ENCODE measurements around the gene ANGPTL7.

ANGPTL7 gene

GRCh38 chr1:11215381-11216005 lies 26.3 kb downstream of the ANGPTL7 start:
- Histone ChIP-seq H3K79me2 (ENCODE audit: low read length) (no peaks in the 10 kb centered on the region), H3F3A (ENCODE audit: insufficient read depth, low read length) (no peaks in the 10 kb centered on the region), H3K9ac (ENCODE audit: low read length) (no peak overlapping the region), H4K20me1 (ENCODE audit: insufficient read depth, low read length) (no peaks in the 10 kb centered on the region), H3K9me3 (replicated peaks; ENCODE audit: insufficient read depth, low read length) (no peaks in the 10 kb centered on the region), H2AFZ (ENCODE audit: low read length) (no peak overlapping the region), H3K36me3 (replicated peaks; ENCODE audit: insufficient read depth, low read length) (peaks cover 11% of the 10 kb centered on the region; the same call in 1 of the 2 replicates), H3K27me3 (replicated peaks; ENCODE audit: insufficient read depth, low read length) (no peaks in the 10 kb centered on the region), H3K27ac (ENCODE audit: low read length) (no peak overlapping the region), H3K4me3 (ENCODE audit: low read length) (no peak overlapping the region), H3K9me2 (replicated peaks; ENCODE audit: insufficient read depth, low read length) (no peaks in the 10 kb centered on the region), H3K4me2 (ENCODE audit: low read depth, low read length) (no peak overlapping the region), H3K4me1 (ENCODE audit: low read length) (no peaks in the 10 kb centered on the region)
- DNase-seq: no peak
- no peak for TF ChIP-seq EZH2 (optimal IDR thresholded peaks at IDR 0.05; ENCODE audit: low read depth, low read length)
- TF ChIP-seq EZH2phosphoT487 (IDR thresholded peaks at IDR 0.05; ENCODE audit: low read length): no peak

GRCh38 chr1:11216074-11216473 lies 26.9 kb downstream of the ANGPTL7 start:
- no peak for DNase-seq
- Histone ChIP-seq H2AFZ (ENCODE audit: low read length) (no peak overlapping the region), H3K9ac (ENCODE audit: low read length) (no peak overlapping the region), H3K27ac (ENCODE audit: low read length) (no peak overlapping the region), H3K9me2 (replicated peaks; ENCODE audit: insufficient read depth, low read length) (no peaks in the 10 kb centered on the region), H4K20me1 (ENCODE audit: insufficient read depth, low read length) (no peaks in the 10 kb centered on the region), H3K9me3 (replicated peaks; ENCODE audit: insufficient read depth, low read length) (no peaks in the 10 kb centered on the region), H3K79me2 (ENCODE audit: low read length) (no peaks in the 10 kb centered on the region), H3K4me1 (ENCODE audit: low read length) (no peaks in the 10 kb centered on the region), H3K36me3 (replicated peaks; ENCODE audit: insufficient read depth, low read length) (peaks cover 11% of the 10 kb centered on the region; the same call in 1 of the 2 replicates), H3F3A (ENCODE audit: insufficient read depth, low read length) (no peaks in the 10 kb centered on the region), H3K4me3 (ENCODE audit: low read length) (no peak overlapping the region), H3K27me3 (replicated peaks; ENCODE audit: insufficient read depth, low read length) (no peaks in the 10 kb centered on the region), H3K4me2 (ENCODE audit: low read depth, low read length) (no peak overlapping the region)
- TF ChIP-seq EZH2phosphoT487 (IDR thresholded peaks at IDR 0.05; ENCODE audit: low read length) (no peak), CTCF (IDR thresholded peaks at IDR 0.05; ENCODE audit: low read length) (no peak), EZH2 (optimal IDR thresholded peaks at IDR 0.05; ENCODE audit: low read depth, low read length) (no peak)

- H3K4me3 ChIP-seq (ENCODE audit: low read length): 0 out of 2 replicates have a peak overlapping the region, but pooled peaks have one; percentile 8
- peaks cover 13% of the 10 kb centered on the region for H3K4me1 ChIP-seq (ENCODE audit: low read length)
- no peak overlapping the region for H2AFZ ChIP-seq (ENCODE audit: low read length)
Observed at GRCh38 chr1:11227106-11228077, 38.2 kb downstream of the ANGPTL7 start.

More at GRCh38 chr1:11227106-11228077, 38.2 kb downstream of the ANGPTL7 start:
- Histone ChIP-seq H3K27me3 (replicated peaks; ENCODE audit: insufficient read depth, low read length) (no peaks in the 10 kb centered on the region), H3K79me2 (ENCODE audit: low read length) (peaks cover 5% of the 10 kb centered on the region; the same call in 1 of the 2 replicates), H3K36me3 (replicated peaks; ENCODE audit: insufficient read depth, low read length) (peaks cover 7% of the 10 kb centered on the region; the same call in 1 of the 2 replicates), H3K27ac (ENCODE audit: low read length) (peak overlapping the region; percentile 59; the same call in 1 of the 2 replicates), H3F3A (ENCODE audit: insufficient read depth, low read length) (peaks cover 9% of the 10 kb centered on the region; the same call in 1 of the 2 replicates), H3K9ac (ENCODE audit: low read length) (no peak overlapping the region), H3K4me2 (ENCODE audit: low read depth, low read length) (peak overlapping the region; percentile 62), H3K9me3 (replicated peaks; ENCODE audit: insufficient read depth, low read length) (no peaks in the 10 kb centered on the region), H3K9me2 (replicated peaks; ENCODE audit: insufficient read depth, low read length) (no peaks in the 10 kb centered on the region), H4K20me1 (ENCODE audit: insufficient read depth, low read length) (no peaks in the 10 kb centered on the region)
- peak; percentile 74 for DNase-seq
- no peak for TF ChIP-seq CTCF (IDR thresholded peaks at IDR 0.05; ENCODE audit: low read length)
- TF ChIP-seq EZH2phosphoT487 (IDR thresholded peaks at IDR 0.05; ENCODE audit: low read length): no peak
- TF ChIP-seq EZH2 (optimal IDR thresholded peaks at IDR 0.05; ENCODE audit: low read depth, low read length): no peak
